Thyroid gland (tissue), 4 donors: ENCODE data around the gene BNIPL.

Source experiments
- CTCF ChIP-seq, 6 experiments: fragments of 200-600 bp in 3 of 6; fragments of 450-650 bp in 3 of 6; sonication (generic) in 3 of 6; IDR thresholded peaks; one replicate each; pipeline ENCODE4 v1.5.1; 2016 to 2019; ENCODE audit warnings: antibody characterized with exemption in 6 of 6, mild to moderate bottlenecking in 2 of 6, inconsistent platforms in 1 of 6, moderate library complexity in 1 of 6
- POLR2A ChIP-seq, 2 donors: fragments of 450-650 bp; IDR thresholded peaks; one replicate each; pipeline ENCODE4 v1.6.1; 2017; ENCODE audit warnings: antibody characterized with exemption in 2 of 2, mild to moderate bottlenecking in 2 of 2, moderate library complexity in 1 of 2

DNA sequence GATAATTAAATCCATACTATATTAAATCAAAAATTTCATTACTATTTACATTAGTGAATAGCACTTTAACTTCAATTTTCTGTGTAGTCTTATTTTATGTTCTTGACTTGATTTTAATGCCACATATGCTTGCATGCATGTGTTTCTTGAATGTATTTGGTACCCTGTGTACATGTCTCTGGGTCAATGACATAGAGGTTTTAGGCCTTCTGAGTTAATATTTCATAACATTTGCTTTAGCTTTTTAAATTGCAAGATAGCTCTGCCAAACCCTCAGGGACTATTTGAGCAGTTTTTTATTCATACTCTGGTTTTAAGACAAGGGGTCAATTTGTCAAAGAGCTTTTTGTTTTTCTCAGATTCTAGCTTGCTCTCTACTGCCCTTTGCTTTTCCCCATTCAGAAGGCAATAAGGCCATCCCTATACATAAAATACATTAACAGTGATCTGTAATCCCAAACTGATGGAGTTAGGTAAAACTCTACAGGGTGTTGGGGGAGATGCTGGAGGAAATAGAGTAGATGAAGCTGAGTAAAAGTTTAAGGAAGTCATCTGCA lies 28.8 kb downstream of the BNIPL start:
- no peak for TF ChIP-seq CTCF (IDR thresholded peaks at IDR 0.05)
- TF ChIP-seq POLR2A (IDR thresholded peaks at IDR 0.05) = no peak
